NCI-H1436 (cell line): Measurements from ENCODE around the gene CACNG1.
"Not testable (repeated sequence)": the region's sequence is repeated elsewhere in the genome, so short reads cannot be mapped to it uniquely, and the experiment has no call there.

Source experiments
- DNase-seq: peaks from one replicate; lab custom pipeline; 2025; lab: John Stamatoyannopoulos, UW

The CACNG1 gene

DNA sequence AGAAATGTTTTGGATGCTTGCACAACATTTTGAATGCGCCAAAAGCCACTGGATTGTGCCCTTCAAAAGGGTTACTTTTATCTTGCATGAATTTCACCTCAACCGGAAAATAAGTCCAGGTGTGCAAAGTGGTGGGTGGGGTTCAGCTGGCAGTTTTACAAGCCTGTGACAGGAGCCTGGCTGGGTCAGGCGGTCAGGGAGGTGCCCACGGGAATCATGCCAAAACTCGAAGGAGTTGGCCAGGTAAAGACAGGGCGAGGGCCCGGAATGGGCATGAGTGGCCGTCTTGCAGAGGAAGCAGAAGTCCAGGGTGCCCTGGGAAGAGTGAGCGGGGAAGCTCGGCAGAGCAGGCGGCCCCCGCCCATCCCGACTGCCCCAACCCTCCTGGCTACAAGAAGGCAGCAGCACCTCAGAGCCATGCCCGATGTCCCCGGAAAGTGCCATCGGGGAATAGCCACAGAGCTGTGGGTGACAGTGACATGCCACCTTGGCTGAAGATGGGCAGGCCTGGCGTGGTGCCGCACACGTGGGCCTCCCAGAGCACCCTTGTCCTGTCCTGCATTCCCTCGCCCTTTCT lies 19.1 kb upstream of the CACNG1 start:
- DNase-seq: no peak

- DNase-seq: no peak
These were observed 18.0 kb upstream of the CACNG1 start for GRCh38 chr17:67026341-67026740.

GRCh38 chr17:67027031-67027628 lies 17.2 kb upstream of the CACNG1 start:
- DNase-seq: no peak

DNA sequence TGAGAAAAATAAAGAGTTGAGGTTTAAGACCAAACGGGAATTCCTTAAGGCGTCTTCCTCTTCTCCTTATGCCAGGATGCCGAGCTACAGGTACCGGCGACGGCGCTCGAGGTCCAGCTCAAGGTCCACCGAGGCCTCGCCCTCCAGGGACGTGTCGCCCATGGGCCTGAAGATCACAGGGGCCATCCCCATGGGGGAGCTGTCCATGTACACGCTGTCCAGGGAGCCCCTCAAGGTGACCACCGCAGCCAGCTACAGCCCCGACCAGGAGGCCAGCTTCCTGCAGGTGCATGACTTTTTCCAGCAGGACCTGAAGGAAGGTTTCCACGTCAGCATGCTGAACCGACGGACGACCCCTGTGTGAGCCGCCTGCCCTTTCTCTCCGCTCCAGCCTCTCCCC lies 13.7 kb upstream of the CACNG1 start:
- DNase-seq: no peak

GRCh38 chr17:67032382-67032781 lies 12.0 kb upstream of the CACNG1 start:
- no peak for DNase-seq

DNA sequence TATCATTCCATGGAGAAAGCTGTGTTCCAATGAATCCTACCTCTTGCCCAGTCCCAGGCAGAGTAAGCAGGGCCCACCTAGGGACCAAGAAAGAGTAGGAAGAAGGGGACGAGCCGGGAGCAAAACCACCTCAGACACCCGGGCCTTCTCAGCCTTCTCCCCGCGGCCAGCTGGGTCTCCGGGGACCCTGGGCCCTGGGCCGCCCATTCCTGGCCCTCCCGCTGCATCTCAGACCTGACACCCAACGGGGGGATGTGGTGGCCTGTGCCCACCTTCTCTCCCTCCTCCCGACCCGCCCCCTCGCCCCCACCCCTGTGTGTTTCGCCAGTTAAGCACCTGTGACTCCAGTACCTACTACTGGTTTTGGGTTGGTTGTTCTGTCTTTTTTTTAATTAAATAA lies 11.4 kb upstream of the CACNG1 start:
- no peak for DNase-seq

- DNase-seq: no peak
These were observed 10.7 kb upstream of the CACNG1 start for GRCh38 chr17:67033613-67034012.

DNA sequence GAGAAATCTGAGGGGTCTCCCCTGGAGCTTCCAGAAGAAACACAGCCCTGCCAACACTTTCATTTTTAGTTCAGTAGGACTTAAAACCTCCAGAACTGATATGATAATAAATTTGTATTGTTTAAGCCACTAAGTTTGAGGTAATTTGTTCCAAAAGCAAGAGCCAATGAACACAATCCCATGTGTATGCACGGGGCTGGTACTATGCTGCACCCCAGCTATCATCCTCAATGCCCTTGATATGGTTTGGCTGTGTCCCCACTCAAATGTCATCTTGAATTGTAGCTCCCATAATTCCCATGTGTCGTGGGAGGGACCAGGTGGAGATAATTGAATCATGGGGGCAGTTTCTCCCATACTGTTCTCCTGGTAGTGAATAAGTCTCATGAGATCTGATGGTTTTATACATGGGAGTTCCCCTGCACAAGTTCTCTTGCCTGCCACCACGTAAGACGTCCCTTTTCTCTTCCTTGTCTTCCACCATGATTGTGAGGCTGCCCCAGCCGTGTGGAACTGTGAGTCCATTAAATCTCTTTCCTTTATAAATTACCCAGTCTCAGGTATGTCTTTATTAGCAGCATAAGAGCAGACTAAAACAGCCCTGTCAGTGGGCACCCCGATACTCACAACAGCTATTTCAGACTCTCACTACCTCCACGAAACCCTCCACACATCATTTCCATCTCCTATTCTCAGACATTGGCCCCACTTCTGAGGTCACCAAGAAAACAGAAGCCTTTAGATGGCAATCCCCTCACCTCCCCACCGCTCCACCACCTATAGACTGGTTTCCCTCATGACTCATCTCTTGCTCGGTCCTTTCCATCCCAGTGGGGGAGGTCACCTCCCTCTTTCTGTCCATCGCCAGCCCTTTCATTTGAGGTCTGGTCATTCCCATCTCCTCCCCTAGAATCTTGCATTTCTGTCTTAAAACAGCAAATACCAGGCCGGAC lies 8.9 kb upstream of the CACNG1 start:
- DNase-seq: no peak

DNA sequence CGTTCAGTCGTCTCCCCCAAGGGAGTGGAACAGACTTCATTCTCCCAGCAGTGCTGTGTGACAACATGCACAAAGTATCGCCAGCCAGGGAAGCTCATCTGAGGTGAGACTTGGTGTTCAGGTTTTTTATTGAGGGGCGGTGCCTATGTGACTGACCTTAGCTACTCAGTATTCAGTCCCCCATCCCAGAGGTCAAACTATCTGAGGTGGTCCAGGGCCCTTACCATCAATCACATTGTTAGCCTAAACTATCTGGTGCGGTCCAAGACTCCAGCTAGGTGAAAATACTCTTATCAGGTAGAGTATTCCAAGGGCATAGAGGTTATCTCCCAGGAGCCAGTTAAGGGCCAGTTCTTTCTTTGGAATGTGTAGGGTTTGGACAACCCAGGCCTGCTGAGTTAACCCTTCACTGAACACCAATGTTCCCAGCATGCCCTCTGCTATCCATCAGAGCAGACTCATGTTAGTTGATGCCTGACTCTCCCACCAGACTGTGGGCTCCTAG lies 5.4 kb upstream of the CACNG1 start:
- DNase-seq: no peak

DNA sequence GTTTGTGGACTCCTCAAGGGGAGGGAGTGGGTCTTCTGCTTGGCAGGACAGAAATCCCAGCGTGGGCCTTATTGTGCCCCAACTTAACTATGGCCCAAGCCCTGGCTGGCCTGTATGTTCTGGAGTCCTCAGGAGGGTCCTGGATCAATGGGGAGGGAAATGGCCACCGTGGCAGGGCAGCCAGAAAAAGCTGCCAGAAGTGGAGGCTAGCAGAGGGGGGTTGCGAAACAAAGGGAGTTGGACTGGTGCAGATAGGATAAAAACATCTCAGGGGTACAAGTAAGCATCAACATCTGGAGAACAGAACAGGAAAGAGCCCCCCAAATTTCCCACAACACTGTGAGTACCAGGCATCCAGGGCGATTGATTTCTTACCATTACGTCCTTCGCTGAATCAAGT lies 3.7 kb upstream of the CACNG1 start:
- DNase-seq: no peak

DNA sequence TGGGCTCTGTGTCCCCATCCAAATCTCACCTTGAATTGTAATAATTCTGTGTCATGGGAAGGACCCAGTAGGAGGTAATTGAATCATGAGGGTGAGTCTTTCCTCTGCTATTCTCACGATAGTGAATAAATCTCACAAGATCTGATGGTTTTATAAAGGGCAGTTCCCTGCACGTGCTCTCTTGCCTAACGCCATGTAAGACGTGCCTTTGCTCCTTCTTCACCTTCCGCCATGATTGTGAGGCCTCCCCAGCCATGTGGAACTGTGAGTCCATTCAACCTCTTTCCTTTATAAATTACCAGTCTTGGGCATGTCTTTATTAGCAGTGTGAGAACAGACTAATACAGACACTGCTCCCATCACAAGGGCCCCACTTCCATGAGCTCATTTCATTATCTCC lies 3.2 kb upstream of the CACNG1 start:
- DNase-seq: not testable (repeated sequence)

DNA sequence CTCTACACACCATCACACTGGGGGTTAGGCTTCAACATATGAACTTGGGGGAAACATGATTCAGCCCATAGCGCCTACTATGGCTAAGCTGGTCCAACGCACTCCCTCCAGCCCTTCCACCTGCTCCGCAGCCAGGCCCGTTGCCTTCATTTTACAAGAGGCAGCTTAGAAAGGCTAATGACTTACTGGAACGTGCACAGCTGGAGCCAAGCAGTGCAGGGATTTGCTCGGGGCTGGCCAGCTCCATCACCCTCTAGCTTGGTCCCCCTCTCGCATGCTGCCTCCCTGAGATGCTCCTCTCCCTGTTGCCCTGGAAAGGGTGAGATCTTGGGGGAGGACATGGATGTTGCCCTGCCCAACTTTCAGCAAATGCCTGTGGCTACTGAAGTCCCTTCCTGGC lies 2.8 kb upstream of the CACNG1 start:
- no peak for DNase-seq

DNA sequence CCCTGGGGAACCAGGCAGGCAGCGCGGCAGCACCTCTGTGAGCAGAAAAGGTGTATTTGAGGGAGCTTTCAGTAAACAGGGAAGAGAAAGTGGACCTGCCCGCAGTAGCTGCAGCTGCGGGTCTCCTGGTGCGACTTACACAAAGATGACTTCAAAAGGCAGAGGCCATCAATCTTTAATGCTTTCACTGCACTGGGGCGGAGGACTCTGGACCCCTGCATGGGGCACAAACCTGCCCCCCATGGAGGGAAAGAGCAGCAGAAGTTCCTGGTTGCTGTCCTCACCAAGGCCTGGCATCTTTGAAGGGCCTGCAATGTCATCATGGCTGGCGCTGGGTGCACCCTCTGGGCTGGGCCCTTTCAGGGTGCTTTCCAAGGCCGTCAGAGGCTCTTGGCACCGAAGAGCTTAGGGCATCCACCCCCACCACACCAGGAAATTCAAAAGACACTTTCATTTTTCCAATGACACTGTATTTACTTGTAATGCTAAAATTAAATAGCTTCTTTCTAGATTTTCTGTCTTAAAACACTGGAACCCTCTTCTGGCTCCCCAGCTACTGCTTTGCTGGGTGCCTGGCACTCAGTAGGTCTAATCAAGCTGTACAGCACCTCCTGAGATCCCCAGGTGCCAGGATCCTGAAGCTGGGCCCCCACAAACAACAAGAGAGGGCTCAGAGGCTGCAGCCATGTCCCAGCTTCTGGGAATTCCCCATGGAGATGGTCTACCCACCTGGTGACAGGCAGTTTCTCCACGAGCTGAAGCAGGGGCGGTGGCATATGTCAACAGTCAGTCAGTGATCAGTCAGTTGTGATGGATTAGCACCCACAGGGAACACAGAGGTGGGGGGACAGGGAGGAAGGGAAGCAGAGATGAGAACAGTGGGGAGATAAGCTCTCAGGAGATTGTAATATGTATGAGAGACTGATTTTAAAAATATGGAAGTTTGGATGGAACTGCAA lies 2.1 kb upstream of the CACNG1 start:
- no peak for DNase-seq

GRCh38 chr17:67043283-67043682 lies 1.1 kb upstream of the CACNG1 start:
- DNase-seq: no peak

GRCh38 chr17:67044940-67045339 lies 586 bp downstream of the CACNG1 start:
- DNase-seq: no peak

DNA sequence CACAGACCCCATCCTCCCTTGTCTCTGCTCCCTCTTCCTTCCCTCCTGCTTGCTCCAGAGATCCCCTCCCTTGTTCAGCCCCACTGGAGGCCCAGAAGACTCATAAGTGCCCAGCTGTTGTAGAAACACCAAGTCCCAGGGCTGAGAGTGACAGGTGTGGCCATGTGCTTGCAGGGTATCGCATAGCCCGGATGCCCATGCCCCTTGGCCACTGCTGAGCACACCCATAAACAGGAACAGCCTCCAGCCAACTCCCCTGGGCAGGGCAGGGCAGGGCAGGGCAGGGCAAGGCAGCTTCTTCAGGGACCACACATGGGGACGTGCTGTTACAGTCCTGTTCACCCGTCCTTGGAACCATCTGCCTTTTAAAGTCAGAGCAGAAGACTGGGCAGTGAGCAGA lies 2.0 kb downstream of the CACNG1 start:
- DNase-seq: no peak

DNA sequence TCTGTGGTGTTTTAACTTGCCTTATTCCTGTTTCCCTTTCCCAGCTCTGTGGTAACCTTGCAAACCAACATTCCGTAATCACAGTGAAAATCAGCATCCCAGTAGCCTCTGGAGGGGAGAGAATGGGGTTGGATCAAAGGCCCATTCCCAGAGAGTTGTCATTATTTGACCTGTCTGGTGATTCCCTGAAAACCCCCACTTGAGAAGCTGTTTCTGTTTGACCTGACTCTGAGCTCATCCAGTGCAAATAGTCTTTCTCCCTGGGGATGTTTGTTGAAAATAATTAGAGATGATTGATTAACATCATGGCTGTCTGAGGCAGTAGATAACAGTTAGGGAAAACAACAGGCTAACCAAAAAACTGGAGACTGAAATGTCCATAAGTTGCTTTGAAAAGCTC lies 3.0 kb downstream of the CACNG1 start:
- no peak for DNase-seq

- DNase-seq: no peak
These were observed 4.8 kb downstream of the CACNG1 start for GRCh38 chr17:67049025-67049739.

- DNase-seq: no peak
These were observed 5.7 kb downstream of the CACNG1 start for GRCh38 chr17:67050066-67050465.

DNA sequence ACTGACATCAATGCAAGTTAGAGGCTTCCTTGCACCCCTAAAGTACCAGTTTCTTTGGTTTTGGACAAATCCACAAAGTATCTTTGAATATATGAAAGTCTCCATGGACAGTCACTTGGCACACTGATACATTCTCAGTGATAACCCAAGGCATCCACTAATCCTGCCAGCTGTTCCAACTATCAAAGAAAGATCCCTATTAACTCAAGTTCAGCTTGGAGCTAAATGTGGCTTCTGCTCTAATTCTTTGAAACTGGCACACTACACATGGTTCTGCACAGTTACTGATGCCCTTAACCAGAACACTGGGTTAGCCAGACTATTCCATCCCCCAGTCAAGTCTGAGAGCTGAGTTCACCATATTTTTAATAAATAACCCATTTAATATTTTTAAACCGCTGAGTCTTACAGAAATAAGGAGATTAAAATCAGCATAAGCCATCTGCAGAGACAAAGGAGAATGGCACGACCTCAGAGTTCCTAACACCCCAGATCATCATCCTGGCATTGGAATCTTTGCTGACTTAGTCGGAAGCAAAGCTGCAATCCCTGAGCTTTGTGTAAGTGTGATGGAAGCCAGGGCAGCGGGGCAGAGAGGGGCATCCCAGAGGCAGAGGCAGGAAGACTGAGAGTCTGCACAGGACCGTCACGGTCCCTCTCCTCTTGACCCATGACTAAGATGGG lies 6.3 kb downstream of the CACNG1 start:
- DNase-seq: no peak

GRCh38 chr17:67051155-67051538 lies 6.8 kb downstream of the CACNG1 start:
- DNase-seq: no peak
